Gastroesophageal sphincter (tissue), 3 donors: ENCODE results near the gene UPK2.

ENCODE experiments used
- CTCF ChIP-seq, 4 experiments: fragments of 200-600 bp in 2 of 4; fragments of 450-650 bp in 2 of 4; sonication (generic) in 1 of 4; IDR thresholded peaks; one replicate each; pipeline ENCODE4 v1.5.1; 2017 to 2019; ENCODE audit warnings: antibody characterized with exemption in 4 of 4, mild to moderate bottlenecking in 2 of 4, moderate library complexity in 2 of 4
- EP300 ChIP-seq: sonication (generic); formaldehyde crosslinking; IDR thresholded peaks from one replicate; pipeline ENCODE4 v1.6.1; 2017; ENCODE audit warnings: antibody characterized with exemption, mild to moderate bottlenecking
- POLR2A ChIP-seq, 2 donors: fragments of 450-650 bp; IDR thresholded peaks; one replicate each; pipeline ENCODE4 v1.6.1; 2017; ENCODE audit warnings: antibody characterized with exemption in 2 of 2, mild to moderate bottlenecking in 2 of 2, moderate library complexity in 1 of 2

- TF ChIP-seq POLR2A (IDR thresholded peaks at IDR 0.05) (no peak), CTCF (IDR thresholded peaks at IDR 0.05) (no peak), EP300 (no peak)
These were observed 22.6 kb upstream of the UPK2 start for GRCh38 chr11:118933486-118933885.
